ENCODE results near the gene SMAD3.

SMAD3 gene

GRCh38 chr15:67082007-67082536, 16.7 kb downstream of the SMAD3 start:
- peak; percentile 46 for DNase-seq

GRCh38 chr15:67083135-67083762, 17.8 kb downstream of the SMAD3 start:
- no peak for DNase-seq

GRCh38 chr15:67084561-67084960, 19.2 kb downstream of the SMAD3 start:
- no peak for DNase-seq

- no peak for DNase-seq
Observed at GRCh38 chr15:67085237-67085817, 19.9 kb downstream of the SMAD3 start.

- DNase-seq = peak; percentile 20
Observed at GRCh38 chr15:67085818-67086636, 20.6 kb downstream of the SMAD3 start.

- DNase-seq = no peak
Observed at GRCh38 chr15:67086637-67086914, 21.2 kb downstream of the SMAD3 start.

GRCh38 chr15:67087507-67088172, 22.2 kb downstream of the SMAD3 start:
- DNase-seq = no peak

GRCh38 chr15:67089217-67090193, 24.1 kb downstream of the SMAD3 start:
- no peak for DNase-seq

- peak; percentile 11 for DNase-seq
Observed at GRCh38 chr15:67090297-67091070, 25.1 kb downstream of the SMAD3 start.

- DNase-seq = peak; percentile 97
Observed at GRCh38 chr15:67091071-67091979, 25.9 kb downstream of the SMAD3 start.

- DNase-seq = no peak
Observed at GRCh38 chr15:67091980-67092677, 26.7 kb downstream of the SMAD3 start.

- no peak for DNase-seq
Observed at GRCh38 chr15:67092752-67093503, 27.5 kb downstream of the SMAD3 start.

GRCh38 chr15:67093504-67093862, 28.1 kb downstream of the SMAD3 start:
- no peak for DNase-seq

GRCh38 chr15:67094001-67094826, 28.8 kb downstream of the SMAD3 start:
- no peak for DNase-seq

GRCh38 chr15:67095912-67096311, 30.5 kb downstream of the SMAD3 start:
- no peak for DNase-seq

GRCh38 chr15:67096546-67097294, 31.3 kb downstream of the SMAD3 start:
- DNase-seq = peak; percentile 16

GRCh38 chr15:67097424-67097823, 32.0 kb downstream of the SMAD3 start:
- DNase-seq = no peak
